GM18873 (cell line): Measurements from ENCODE around the gene LYSMD1.

ENCODE experiments used
- ATAC-seq: cut with Tn5 transposase; IDR thresholded peaks from one replicate; pipeline ENCODE4 v1.9.1; 2021; ENCODE audit warnings: mild to moderate bottlenecking, moderate library complexity, moderate number of reproducible peaks; ENCODE audit not compliant: unreplicated experiment, low FRiP score

LYSMD1 gene

DNA sequence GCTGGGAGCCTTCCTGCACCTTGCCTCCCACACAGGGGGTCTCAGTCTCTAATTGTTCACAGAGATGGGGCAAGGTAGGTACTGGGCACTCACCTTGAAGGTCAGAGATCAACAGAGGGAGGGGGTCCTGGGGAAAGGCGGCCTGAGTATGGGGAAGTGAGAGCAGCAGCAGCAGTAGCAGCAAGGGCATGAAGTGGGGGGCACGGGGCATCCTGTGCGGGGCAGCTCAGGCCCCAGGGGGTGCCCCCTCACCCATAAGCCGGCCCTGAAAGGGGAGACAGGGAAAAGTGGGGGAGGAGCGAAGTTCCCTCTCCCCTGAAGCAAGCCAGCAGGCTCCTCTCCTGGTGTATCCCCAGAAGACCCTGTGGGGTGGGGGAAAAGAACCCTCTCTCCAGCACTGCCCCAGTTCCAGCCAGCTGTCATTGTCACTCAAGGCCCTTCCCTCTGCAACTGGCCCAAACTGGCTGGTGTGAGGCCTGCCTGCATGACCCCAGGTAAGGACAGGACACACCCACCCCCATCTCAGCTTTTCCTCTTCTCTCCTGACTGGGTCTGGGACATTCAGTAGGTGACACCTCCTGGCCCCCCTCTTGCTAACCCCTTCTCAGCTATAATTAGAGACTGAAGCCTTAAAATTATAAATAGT lies 23.2 kb downstream of the LYSMD1 start:
- no peak for ATAC-seq

DNA sequence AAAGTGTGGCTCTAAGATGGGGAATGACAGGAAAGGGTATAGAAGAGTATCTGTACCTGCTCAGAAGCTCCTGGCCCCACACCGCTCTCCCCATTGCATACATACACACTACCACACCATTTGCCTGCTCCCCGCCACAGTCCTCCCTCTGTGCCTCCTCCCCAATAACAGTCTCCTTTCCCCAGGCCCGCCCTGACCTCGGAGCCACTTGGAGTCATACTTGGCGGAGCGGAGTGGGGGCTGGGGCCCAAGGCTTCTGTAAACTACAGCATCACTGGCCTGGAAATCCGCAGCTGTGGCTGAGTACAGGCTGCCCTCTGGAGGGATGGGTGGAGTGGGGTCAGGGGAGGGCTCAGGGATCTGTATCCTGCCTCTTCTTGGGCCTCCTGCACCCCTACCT lies 27.9 kb downstream of the LYSMD1 start:
- ATAC-seq = no peak

DNA sequence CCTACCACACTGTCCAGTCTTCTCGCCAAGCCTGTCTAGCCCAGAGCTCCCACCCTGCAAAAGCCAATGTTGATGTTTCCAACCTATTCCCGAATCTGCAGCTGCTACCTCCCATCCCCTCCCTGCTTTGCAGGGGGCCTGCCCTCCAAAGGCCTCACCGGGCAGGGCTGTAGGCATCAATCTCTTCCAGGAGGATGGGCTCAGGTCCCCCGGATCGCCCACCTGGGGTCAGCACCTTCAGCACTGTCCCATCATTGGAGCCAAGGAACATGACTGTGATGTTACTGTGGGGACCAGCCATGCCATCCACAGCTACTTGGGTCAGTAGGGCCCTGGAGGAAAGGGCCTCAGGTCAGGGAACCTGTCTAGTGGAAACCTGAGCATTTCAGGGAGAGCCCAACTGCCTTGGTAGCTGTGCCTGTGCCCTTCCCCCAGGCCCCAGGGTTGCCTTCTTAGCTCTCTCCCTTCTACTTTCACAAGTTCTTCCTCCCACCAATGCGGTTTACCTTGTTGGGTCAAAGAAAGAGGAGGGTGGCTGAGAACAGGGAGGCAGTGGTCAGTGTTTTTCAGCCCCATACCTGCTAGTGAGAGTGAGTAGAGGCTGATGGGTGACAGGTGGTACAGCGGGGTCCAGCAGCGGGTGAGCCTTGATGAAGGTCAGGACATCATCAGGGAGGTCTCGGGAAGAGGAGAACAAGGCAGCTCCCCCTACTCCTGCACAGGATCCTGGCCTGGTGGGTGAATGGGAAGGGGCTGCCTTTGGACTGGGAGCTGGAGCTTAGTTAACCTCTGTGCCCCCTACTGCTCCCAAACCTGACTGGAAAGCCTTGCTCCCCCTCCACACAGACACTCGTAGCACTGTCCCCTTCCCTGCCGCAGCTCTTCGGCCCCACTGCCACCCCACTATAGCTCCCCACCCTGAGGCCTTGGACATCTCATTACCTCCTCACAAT lies 30.0 kb downstream of the LYSMD1 start:
- no peak for ATAC-seq

DNA sequence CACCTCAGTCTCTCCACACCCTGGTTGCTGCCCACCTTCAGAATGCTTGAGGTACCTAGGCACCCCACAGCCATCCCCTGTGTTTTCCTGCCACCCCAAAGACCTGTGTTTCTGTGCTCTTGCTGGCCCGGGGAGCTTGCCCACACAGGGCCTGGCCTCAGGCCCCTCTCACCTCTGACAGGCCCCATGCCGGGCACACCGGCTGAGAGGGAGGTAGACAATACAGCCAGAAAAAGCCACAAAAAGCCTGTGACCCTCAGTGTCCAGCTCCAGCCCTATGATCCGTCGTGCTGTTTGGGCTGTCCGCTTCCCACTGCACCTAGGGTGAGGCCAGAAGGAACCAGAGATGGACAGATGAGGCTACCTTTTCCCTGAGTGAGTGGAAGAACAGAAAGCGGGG lies 30.7 kb downstream of the LYSMD1 start:
- no peak for ATAC-seq

DNA sequence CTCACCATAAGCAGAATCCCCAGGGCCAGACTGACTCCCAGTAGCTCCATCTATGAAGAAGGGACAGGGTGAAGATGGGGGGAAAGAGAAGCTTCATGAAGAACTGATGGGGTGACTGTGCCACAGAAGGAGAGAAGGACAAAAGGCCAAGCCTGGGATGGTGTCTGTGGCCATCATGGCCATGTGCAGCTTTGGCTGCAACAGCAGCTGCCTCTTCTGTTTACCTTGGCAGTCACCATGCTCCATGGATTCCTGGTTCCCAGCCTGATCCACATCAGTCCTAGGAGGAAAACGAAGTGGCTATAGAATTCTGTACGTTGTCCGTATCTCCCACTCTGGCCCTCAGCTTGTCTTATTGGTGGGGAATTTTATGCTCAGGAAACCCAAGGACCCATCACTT lies 31.3 kb downstream of the LYSMD1 start:
- no peak for ATAC-seq

DNA sequence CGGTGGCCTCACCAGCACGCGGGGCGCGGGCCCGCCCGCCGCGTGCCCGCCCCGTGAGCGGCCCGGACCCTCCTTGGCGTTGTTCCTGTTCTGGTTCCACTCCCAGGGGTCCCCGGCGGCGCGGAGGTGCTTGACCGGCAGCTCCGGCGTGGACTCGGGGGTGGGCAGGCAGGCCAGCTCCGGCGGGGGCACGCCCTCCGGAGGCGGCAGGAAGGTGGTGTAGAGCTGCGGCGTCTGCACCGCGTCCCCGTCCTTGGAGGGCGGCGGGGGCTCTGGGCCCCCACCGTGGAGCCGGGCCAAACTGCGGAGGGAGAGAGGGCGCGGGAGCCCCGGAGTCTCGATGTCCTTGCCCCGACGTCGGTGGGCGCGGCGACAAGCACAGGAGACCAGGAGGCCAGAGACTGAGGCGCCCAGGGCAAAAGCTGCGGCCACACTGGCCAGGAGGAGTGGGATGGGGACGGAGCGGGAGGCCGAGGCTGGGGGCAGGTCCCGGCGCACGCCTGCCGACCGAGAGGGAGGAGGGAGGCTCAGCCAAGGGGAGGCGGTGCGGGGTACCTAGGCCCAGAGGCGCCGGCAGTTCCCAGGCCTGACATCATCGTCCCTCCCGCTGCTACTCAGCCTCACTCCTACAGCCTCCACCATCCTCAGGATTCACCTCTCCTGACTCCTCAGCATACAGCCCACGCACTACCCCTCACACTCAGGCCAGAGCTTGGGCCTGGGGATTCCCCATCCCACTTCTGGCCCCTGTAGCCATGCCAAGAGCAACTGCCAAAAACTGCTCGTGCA lies 32.5 kb downstream of the LYSMD1 start:
- ATAC-seq = no peak

DNA sequence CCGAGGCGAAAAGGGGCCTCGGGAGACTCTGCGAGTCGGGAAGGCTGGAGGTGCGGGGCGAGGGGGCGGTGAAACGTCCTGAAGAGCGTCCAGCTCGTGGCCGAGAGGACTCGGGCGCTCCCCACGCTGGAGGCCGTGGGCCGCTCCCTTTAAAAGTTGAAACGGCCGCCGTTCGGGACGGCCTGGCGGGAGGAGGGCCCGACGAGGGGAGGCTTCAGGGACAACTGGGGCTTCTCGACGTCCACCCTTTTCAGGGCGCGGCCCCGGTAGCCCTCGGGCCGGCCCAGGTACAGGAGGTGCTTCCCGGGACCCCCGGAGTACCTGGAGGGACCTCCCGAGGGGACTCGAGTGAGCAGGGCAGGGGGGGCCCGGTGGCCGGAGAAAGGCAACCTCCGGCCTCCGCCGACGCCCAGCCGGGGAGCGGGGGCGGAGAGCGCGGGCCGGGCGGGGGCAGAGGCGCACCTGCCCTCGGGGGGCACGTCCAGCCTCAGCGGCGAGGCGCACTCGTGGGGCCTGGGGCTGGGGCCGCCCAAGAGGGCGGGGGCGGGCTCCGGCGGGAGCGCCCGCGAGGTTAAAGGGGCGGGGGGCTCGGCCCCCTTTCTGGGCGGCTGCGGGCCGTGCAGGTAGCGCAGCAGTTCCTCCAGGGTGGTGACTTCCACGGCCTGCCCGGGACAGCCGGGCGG lies 33.2 kb downstream of the LYSMD1 start:
- ATAC-seq = no peak

DNA sequence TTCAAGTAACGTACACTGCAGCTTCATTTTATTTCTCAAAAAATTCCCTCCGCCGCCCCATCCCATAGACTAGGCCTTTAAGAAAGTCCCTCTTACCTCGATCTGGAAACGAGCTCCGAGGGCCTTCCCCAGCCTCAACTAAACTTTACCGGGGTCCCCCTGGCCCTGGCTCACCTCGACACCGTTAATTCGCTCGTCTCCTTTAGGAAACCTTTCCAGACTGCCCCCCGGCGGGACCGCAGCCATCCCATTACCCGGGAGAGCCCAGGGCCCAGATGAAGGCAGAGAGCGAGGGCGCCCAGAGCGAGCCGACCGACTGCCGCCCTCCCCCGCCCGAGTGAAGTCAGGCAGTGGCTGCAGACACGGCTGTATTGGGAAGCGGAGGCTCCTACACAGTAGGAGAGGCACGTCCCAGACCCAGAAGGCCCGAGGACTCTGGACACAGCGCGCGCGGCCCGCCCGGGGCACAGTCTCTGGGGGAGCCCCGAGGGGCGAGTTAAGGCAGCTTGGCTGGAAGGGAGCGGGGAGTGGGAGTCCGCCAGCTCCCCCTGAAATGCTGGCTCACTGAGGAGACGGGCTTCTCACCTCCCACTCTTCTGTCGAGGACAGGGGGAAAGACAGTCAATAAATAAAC lies 33.9 kb downstream of the LYSMD1 start:
- ATAC-seq = no peak

DNA sequence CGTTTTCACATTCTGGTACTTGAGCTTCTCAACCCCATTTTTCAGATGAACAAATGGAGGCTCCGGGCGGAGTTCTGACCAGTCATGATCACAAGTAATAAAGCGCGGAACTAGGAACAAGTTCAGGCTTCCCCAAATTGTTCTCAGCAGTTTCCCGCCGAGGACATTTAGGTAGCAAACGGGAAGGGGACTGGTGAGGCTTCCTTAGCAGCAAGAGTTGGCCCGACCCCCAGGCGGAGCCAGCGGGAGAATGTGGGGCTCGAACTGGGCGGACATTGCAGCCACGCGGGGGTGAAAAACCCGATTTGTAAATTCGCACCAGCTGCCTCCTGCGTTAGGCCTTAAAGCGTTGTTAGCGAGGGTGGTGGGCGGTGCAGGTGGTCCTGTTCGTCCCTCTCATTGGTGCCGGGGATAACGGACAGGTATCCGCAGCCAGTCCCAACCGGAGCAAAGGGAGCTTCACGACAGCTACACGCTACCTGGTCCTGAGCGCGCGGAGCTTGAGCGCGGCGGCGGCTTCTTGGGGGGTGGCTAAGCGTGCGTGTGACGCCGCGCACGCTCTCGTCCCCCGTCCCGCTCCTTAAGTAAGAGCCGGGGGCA lies 34.6 kb downstream of the LYSMD1 start:
- no peak for ATAC-seq

DNA sequence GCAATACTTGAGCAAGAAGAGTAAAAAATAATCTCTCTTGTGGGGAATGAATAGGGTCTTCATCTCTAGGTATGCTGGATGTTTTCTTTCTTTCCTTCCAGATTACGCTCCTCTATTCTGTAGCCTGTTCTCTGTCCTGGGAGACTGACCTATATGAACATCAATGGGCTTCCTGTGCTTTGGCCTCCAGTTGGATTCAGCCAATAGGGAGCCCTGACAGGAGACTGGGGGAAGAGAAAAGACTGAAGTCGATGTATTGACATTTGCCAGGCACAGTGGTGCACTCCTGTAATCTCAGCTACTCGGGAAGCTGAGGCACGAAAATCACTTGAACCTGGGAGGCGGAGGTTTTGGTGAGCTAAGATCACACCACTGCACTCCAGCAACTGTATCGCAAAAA lies 36.9 kb downstream of the LYSMD1 start:
- ATAC-seq = no peak

DNA sequence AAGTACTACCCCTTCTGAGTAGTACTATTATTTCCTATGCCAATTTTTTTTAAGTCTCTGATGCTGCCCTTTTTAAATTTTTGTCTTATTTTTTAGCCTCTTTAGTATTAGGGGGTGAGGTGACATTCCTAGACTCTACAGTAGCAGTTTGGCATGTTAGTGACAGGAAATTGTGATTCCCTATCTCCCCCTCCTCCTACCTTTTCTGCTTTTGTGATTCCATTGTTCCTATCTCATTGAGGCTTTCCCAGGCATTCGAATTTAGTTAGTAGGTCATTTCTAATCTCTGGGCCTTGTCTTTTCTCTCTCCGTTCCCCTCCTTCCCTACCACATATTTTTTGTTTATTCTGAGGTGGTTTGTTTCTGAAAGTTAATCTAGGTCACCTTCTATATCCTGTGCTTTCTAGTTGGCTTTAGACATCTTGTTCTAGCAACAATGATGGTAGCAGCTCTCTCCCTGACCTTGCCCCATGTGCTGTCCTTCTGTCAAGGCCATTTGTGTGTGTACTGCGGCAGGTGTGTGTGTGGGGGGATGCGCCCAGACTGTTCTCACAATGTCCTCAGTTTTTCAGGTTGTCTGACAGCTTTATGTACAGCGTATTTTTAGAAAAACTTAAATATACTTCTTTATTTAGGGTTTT lies 40.8 kb downstream of the LYSMD1 start:
- no peak for ATAC-seq

DNA sequence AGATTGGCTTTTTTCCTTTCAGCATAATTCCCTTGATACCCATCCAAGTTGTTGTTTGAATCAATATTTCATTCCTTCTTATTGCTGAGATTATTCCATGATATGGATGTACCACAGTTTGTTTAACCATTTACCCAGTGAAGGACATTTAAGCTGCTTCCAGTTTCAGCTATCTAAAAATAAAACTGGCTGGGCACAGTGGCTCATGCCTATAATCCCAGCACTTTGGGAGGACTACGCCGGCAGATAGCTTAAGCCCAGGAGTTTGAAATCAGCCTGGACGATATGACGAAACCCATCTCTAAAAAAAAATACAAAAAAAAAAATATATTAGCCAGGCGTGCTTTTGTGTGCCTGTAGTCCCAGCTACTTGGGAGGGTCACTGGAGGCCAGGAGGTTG lies 51.8 kb downstream of the LYSMD1 start:
- no peak for ATAC-seq
